Kasumi-1 (cell line): Measurements from ENCODE around the gene TUBE1.
"Not testable (repeated sequence)": the region's sequence is repeated elsewhere in the genome, so short reads cannot be mapped to it uniquely, and the experiment has no call there.

Experiments used
- DNase-seq, 2 experiments: peaks; one replicate each; lab custom pipeline; 2025; lab: John Stamatoyannopoulos, UW

The TUBE1 gene

GRCh38 chr6:112062966-112063365 is 24.3 kb downstream of the TUBE1 start:
- no peak for DNase-seq

GRCh38 chr6:112061605-112062004 is 25.7 kb downstream of the TUBE1 start:
- no peak for DNase-seq

GRCh38 chr6:112058243-112059032 is 28.8 kb downstream of the TUBE1 start:
- DNase-seq: peak in 1 of 2 experiments; percentile 21

GRCh38 chr6:112054555-112055190 is 32.6 kb downstream of the TUBE1 start:
- no peak for DNase-seq

- DNase-seq: no peak
Observed at GRCh38 chr6:112054001-112054400, 33.3 kb downstream of the TUBE1 start, which contains the start of gene CCN6. Gene CCN6 (plus strand): TSS chr6:112054104. CDS start chr6:112054358, 254 bp downstream.

GRCh38 chr6:112051251-112051740 is 36.0 kb downstream of the TUBE1 start:
- DNase-seq: not testable (repeated sequence)

- no peak for DNase-seq
Observed at GRCh38 chr6:112050429-112050828, 36.9 kb downstream of the TUBE1 start.

GRCh38 chr6:112049996-112050395 is 37.3 kb downstream of the TUBE1 start:
- no peak for DNase-seq

GRCh38 chr6:112049026-112049799 is 38.1 kb downstream of the TUBE1 start:
- DNase-seq: no peak

- not testable (repeated sequence) for DNase-seq
Observed at GRCh38 chr6:112047523-112047922, 39.8 kb downstream of the TUBE1 start.

GRCh38 chr6:112044856-112045255 is 42.4 kb downstream of the TUBE1 start:
- no peak for DNase-seq

GRCh38 chr6:112044196-112044595 is 43.1 kb downstream of the TUBE1 start:
- DNase-seq: no peak

- DNase-seq: peak; percentile 87 to 88
Observed at GRCh38 chr6:112043032-112044007, 44.0 kb downstream of the TUBE1 start.

- no peak for DNase-seq
Observed at GRCh38 chr6:112041535-112041934, 45.7 kb downstream of the TUBE1 start.

- peak in 1 of 2 experiments; percentile 19 for DNase-seq
Observed at GRCh38 chr6:112040956-112041355, 46.3 kb downstream of the TUBE1 start.

- DNase-seq: no peak
Observed at GRCh38 chr6:112039431-112039770, 47.9 kb downstream of the TUBE1 start.

- no peak for DNase-seq
Observed at GRCh38 chr6:112038756-112039430, 48.4 kb downstream of the TUBE1 start.

GRCh38 chr6:112038268-112038667 is 49.0 kb downstream of the TUBE1 start:
- DNase-seq: no peak

- DNase-seq: no peak
Observed at GRCh38 chr6:112037783-112038216, 49.5 kb downstream of the TUBE1 start.

GRCh38 chr6:112036088-112036637 is 51.1 kb downstream of the TUBE1 start:
- DNase-seq: no peak
